ENCODE measurements around the gene ECI1.
"Not testable (repeated sequence)": the region's sequence is repeated elsewhere in the genome, so short reads cannot be mapped to it uniquely, and the experiment has no call there.

The ECI1 gene

DNA sequence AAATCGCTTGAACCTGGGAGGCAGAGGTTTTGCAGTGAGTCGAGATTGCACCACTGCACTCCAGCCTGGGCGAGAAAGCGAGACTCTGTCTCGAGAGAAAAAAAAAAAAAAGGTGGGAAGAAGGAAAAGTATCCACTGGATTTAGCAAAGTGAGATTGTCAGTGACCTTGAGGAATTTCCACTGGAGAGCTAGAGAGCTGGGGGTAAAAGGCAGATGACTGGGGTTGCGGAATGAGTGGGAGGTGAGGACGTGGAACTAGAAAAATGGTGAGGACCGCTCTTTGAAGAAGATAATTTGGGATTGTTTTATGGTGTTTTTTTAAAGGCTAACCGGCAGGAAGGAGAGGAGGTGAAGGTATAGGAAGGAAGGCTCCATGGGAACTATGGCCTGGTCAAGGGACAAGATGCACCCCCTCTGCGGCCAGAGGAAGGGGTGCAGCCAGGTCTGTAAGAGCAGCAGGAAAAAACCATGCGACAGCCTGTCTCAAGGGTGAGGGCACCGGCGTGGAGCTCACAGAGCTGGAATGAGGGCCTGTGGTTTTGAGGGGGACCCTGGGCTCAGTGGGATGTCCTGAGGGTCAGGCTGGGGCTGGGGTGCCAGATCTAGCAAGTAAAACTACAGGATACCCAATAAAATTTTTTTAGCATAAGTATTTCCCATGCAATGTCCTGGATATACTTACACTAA lies 46.8 kb downstream of the ECI1 start:
- Histone ChIP-seq H3K4me3 (peak overlapping the region; percentile 56 to 82 (median 73)), H3K27ac (peak overlapping the region in 20 of 21 experiments; percentile 91 to 100 (median 99))

DNA sequence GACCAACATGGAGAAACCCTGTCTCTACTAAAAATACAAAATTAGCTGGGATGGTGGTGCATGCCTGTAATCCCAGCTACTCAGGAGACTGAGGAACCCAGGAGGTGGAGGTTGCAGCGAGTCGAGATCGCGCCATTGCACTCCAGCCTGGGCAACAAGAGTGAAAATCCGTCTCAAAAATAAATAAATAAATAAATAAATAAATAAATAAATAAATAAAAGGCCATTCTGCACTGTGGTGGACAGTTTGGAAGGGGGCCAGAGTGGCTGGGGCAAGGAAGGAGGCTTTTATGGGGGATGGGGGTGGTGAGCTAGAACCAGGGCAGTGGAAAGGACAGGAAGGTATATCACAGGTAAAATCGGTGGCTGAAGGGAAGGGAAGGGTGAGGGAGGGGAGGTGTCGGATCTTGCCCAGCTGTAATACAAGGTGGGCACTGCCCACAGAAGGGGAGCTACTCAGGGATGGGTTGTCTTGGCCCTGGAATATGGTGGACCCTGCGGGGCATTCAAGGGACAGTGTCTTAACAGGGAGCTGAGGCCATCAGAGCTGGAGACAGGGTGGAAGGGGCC lies 48.2 kb downstream of the ECI1 start:
- not testable (repeated sequence) for H3K27ac ChIP-seq, H3K4me3 ChIP-seq

GRCh38 chr16:2200313-2200712 lies 51.1 kb downstream of the ECI1 start:
- H3K4me3 ChIP-seq, result no peak overlapping the region

GRCh38 chr16:2199621-2200139 lies 51.7 kb downstream of the ECI1 start:
- H3K4me3 ChIP-seq, result no peak overlapping the region
- no peak overlapping the region for H3K27ac ChIP-seq

More at GRCh38 chr16:2200313-2200712, 51.1 kb downstream of the ECI1 start:
- no peak overlapping the region for H3K27ac ChIP-seq

DNA sequence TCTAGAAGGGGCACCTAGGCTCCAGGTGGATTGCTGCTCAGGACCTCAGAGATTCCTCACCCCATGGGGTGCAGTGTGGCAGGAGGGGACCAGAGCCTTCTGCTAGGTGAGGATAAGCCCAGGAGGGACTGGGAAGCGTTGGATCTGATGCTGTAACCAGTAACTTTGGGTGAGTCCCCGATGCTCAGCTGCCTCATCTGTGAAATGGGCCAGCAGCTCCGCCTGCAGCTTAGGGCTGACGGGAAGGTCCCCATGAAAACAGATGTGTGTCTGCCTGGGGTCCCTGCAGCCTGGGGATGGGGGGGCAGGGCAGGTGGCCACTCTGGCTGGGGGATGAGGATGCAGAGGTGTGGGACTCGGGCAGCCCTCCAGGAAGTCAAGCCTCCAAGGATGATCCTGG lies 52.3 kb downstream of the ECI1 start:
- no peak overlapping the region for H3K27ac ChIP-seq
- H3K4me3 ChIP-seq, result no peak overlapping the region

GRCh38 chr16:2198283-2198682 lies 53.1 kb downstream of the ECI1 start:
- Histone ChIP-seq H3K27ac (no peak overlapping the region), H3K4me3 (no peak overlapping the region)

GRCh38 chr16:2197765-2198164 lies 53.6 kb downstream of the ECI1 start:
- Histone ChIP-seq H3K27ac (no peak overlapping the region), H3K4me3 (no peak overlapping the region)

- H3K4me3 ChIP-seq, result peak overlapping the region in 2 of 7 experiments; percentile 7 to 27
- no peak overlapping the region for H3K27ac ChIP-seq
Measured at GRCh38 chr16:2196981-2197511, 54.3 kb downstream of the ECI1 start.

GRCh38 chr16:2196162-2196980 lies 55.0 kb downstream of the ECI1 start, which contains the start of gene CASKIN1:
CASKIN1 (minus strand) TSS chr16:2196605; CDS start chr16:2196432, 173 bp downstream.
- H3K27ac ChIP-seq, result peak within 1 kb of the TSS in 1 of 21 experiments; percentile 3
- peak within 1 kb of the TSS in 6 of 7 experiments; percentile 3 to 49 (median 24) for H3K4me3 ChIP-seq

- H3K4me3 ChIP-seq, result peak overlapping the region in 6 of 7 experiments; percentile 3 to 49 (median 24)
- H3K27ac ChIP-seq, result peak overlapping the region in 1 of 21 experiments; percentile 3
Measured at GRCh38 chr16:2195322-2196161, 55.8 kb downstream of the ECI1 start.

DNA sequence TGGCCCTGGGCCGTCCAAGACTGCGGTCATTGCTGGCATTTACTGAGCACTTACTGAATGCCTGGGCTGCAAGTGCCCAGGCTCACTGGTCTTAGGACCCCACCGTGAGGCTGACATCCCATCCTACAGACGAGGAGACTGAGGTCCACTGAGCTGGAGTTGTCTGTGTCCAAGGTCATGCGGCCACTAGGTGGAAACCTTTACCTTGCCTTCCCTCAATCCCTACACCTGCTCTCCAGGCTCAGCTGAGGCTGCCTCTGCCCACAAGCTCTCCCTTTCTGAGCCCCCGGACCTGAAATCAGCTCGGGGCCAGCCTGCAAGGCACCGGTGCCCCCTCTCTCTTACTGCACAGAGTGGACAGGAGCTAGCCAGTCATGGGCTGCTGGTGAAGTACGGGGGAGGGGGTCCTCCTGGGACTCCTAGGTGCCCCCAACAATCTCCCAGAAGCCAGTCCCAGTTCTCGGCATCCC lies 56.5 kb downstream of the ECI1 start:
- Histone ChIP-seq H3K27ac (no peak overlapping the region), H3K4me3 (no peak overlapping the region)

DNA sequence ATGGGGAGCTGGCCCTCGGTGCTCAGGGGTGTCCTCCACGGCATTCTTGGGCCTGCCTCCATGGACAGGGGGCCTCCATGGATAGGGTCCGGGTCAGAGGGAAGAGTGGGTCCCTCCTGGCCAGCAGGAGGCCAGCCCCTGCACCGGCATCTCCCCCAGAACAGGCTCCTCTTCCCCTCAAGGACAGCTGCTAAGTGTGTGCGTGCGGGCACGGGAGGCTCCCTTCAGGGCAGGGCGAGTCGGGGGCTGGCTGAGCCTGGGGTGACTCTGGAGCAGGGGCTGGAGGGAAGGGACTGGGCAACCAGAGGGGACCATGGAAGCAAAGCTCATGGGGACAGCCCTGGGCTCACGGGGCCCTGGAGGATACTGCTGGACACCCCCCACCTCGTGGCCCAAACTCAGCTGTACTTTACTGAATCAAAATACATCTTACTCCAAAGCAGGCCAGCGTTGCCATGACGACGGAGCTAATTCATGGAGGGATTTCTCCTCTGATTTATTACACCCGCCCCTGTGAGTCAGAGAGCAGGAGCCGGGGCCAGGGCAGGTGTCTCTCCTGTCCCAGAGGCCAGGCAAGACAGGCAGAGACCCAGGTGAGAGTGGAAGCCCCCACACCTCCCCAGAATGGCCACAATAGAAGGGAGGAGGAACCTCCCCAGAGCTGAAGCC lies 57.1 kb downstream of the ECI1 start:
- Histone ChIP-seq H3K27ac (no peak overlapping the region), H3K4me3 (no peak overlapping the region)

DNA sequence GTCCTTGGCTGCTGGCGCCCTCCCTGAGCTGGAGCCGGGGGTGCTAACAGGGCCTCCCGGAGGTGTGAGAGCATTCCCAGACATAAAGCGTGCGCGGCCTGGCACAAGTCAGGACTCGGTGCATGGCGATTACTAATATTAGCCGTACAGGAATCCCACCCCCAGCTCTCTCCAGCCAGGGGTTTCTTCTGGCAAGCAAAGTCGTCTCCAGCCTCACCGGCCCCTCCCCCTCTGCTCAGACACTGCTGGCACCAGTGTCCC lies 60.0 kb downstream of the ECI1 start:
- H3K4me3 ChIP-seq, result no peak overlapping the region
- H3K27ac ChIP-seq, result no peak overlapping the region

GRCh38 chr16:2190659-2191445 lies 60.5 kb downstream of the ECI1 start:
- Histone ChIP-seq H3K27ac (no peak overlapping the region), H3K4me3 (no peak overlapping the region)

GRCh38 chr16:2190002-2190658 lies 61.3 kb downstream of the ECI1 start:
- Histone ChIP-seq H3K27ac (no peak overlapping the region), H3K4me3 (no peak overlapping the region)
